Spinal cord (tissue), 10 donors: ENCODE measurements around the gene CD2. TPM values are rescaled to one million over a fixed set of nuclear protein-coding genes. Genes with fewer than 3 reads are reported as not detected.

ENCODE experiments used
- DNase-seq, 6 donors: peaks; one replicate each; pipeline versions ENCODE4 v3.0.0 to v3.0.0-alpha.2; 2013 to 2015; ENCODE audit warnings: low spot score in 6 of 6, low read depth in 4 of 6
- H3K27ac ChIP-seq: one replicate; pipeline ENCODE4 v1.5.1; 2013; ENCODE audit warnings: low read depth, low read length, control low read depth
- H3K27me3 ChIP-seq: one replicate; pipeline ENCODE4 v1.6.1; 2013; ENCODE audit warnings: low read length; ENCODE audit not compliant: control insufficient read depth, insufficient read depth
- H3K36me3 ChIP-seq: one replicate; pipeline ENCODE4 v1.6.1; 2013; ENCODE audit warnings: low read length; ENCODE audit not compliant: control insufficient read depth, insufficient read depth
- H3K4me1 ChIP-seq: one replicate; pipeline ENCODE4 v1.6.1; 2013; ENCODE audit warnings: low read length; ENCODE audit not compliant: control insufficient read depth, insufficient read depth
- H3K4me3 ChIP-seq: one replicate; pipeline ENCODE4 v1.5.1; 2013; ENCODE audit warnings: low read depth, low read length, control low read depth
- H3K9me3 ChIP-seq: one replicate; pipeline ENCODE4 v1.6.1; 2013; ENCODE audit warnings: low read length; ENCODE audit not compliant: control insufficient read depth, insufficient read depth
- WGBS: methylation state at CpG from one replicate; pipeline ENCODE4 v1.1.5; 2013; ENCODE audit warnings: missing lambda C conversion rate; ENCODE audit not compliant: insufficient coverage; 5-methylcytosine and 5-hydroxymethylcytosine counted together
- polyA plus RNA-seq, 2 donors: library from polyadenylated mRNA; unstranded; fragments of 120-200 nt; gene quantifications; one replicate each; pipeline ENCODE4 v1.2.1, GENCODE V29; 2013; ENCODE audit not compliant: insufficient read length in 2 of 2
- total RNA-seq, 2 donors: library from RNA; depleted of rRNA in 1 of 2; stranded (reverse); fragments of 120-200 nt in 1 of 2; fragments of >200 nt in 1 of 2; gene quantifications; one replicate each; pipeline versions ENCODE4 v1.2.3 to v1.2.4, GENCODE V29; 2013 to 2014
- donor health status: healthy.

CD2 gene
- total and polyA plus RNA-seq, 4 donors = not detected

DNA sequence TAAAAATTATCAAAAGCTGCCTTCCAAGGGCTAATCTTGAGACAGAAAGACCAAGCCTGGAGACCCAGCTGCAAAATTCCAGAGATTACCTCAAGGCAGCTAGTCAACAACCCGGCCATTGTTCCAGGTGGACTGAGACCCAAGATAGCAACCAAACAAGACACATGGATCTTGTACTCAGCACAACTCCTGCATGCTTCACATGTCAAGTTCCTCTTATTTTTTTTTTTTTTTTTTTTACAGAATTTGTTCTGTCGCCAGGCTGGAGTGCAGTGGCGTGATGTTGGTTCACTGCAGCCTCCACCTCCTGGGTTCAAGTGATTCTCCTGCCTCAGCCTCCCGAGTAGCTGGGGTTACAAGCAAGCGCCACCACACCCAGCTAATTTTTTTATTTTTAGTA is 40.1 kb downstream of the CD2 start:
- H3K27ac ChIP-seq = no peak overlapping the region
- WGBS = 75% methylated on average over 1 of the region's 5 CpGs

DNA sequence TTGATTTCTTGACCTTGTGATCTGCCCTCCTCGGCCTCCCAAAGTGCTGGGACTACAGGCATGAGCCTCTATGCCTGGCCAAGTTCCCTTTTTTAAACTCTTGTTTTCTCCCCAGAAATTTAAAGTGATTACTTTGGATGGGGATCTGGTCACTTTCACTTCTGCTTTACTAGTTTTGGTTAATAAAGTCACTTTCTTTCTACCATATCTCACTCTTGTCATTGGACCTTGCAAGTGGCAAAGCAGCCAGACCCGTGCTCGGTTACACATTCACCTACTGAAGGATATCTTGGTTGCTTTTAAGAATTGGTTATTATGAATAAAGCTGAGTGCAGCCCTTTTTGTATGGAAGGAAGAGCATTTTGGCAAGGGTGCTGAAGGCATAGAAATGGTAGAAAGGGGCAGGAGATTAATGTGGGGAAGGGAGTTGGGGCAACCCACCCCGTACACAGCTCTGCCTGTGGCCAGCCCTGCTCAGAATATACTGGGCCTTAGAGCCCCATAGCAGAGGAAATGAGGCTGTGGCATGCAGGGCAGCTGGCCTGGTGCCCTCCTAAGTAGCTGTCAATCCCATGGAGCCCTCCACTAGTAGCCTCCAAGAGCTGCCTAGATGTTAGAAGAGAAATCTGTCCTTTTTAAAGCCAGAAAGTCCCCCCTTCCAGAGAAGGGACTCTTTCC is 40.7 kb downstream of the CD2 start:
- no peak for DNase-seq
- WGBS = 81% methylated on average over 4 of the region's 4 CpGs
- H3K4me1 ChIP-seq = peaks cover 8% of the 10 kb centered on the region
- H3K4me3 ChIP-seq = no peak overlapping the region
- no peaks in the 10 kb centered on the region for H3K27me3 ChIP-seq
- no peaks in the 10 kb centered on the region for H3K9me3 ChIP-seq
- no peak overlapping the region for H3K27ac ChIP-seq
- no peaks in the 10 kb centered on the region for H3K36me3 ChIP-seq

More for the DNA sequence above, 40.1 kb downstream of the CD2 start:
- Histone ChIP-seq H3K36me3 (no peaks in the 10 kb centered on the region), H3K9me3 (no peaks in the 10 kb centered on the region), H3K27me3 (no peaks in the 10 kb centered on the region), H3K4me3 (no peak overlapping the region), H3K4me1 (peaks cover 8% of the 10 kb centered on the region)
- DNase-seq = no peak

DNA sequence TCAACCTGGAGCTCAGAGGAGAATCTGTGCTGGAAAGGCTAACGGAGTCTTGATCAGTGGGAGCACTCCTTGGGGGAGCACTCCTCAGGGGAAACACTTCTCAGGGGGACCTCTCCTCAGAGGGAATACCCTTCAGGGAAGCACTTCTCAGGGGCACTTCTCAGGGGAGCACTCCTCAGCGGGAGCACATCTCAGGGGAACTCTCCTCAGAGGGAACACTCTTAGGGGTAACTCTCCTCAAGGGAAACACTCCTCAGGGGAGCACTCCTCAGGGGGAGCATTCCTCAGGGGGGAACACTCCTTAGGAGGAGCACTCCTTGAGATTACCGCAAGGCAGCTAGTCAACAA is 41.2 kb downstream of the CD2 start:
- Histone ChIP-seq H3K4me1 (peaks cover 8% of the 10 kb centered on the region), H3K9me3 (no peaks in the 10 kb centered on the region), H3K27ac (no peak overlapping the region), H3K36me3 (no peaks in the 10 kb centered on the region), H3K27me3 (no peaks in the 10 kb centered on the region), H3K4me3 (no peak overlapping the region)
- no peak for DNase-seq
- WGBS = 100% methylated on average over 3 of the region's 3 CpGs

DNA sequence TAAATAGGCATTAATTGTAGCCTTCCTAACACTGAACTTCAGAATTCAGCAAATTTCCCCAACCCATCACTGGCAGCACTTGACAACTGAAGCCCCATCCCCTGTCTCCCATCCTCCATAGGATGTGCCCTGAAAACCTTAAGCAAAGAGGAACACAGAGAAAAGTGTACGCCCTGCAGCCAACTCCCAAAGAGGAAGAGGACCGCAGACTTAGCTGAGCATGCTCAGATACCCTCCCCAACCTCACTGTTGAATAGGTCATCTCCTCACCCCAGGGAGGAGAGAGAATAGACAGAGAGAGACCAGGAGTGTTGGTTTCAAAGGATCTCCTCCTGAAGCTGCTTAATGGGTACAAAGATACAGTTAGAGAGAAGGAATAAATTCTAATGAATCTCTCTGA is 50.5 kb downstream of the CD2 start:
- no CpG with 5 or more reads among the region's 2 CpGs for WGBS

DNA sequence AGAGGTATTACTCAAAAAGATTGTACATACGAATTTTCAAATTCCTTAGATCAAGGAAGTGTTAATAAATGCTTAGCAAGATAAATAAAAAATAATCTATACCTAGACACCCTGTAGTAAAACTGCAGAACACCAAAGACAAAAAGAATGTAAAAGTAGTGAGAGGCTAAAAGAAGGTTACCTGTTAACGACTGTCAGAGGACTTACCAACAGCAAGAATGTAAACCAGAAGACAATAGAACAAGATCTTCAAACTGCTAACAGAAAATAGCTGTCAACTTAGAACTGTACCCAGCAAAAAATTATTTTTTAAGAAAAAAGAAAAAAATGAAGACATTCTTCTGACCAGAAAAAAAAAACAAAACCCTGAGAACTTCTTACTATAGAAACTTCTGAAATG is 51.2 kb downstream of the CD2 start:
- no peak for DNase-seq
- H3K27ac ChIP-seq = no peak overlapping the region

More for the DNA sequence above, 50.5 kb downstream of the CD2 start:
- no peak for DNase-seq
- H3K4me3 ChIP-seq = no peak overlapping the region
- H3K27ac ChIP-seq = no peak overlapping the region
- no peaks in the 10 kb centered on the region for H3K9me3 ChIP-seq
- no peaks in the 10 kb centered on the region for H3K27me3 ChIP-seq
- H3K36me3 ChIP-seq = no peaks in the 10 kb centered on the region
- no peaks in the 10 kb centered on the region for H3K4me1 ChIP-seq

DNA sequence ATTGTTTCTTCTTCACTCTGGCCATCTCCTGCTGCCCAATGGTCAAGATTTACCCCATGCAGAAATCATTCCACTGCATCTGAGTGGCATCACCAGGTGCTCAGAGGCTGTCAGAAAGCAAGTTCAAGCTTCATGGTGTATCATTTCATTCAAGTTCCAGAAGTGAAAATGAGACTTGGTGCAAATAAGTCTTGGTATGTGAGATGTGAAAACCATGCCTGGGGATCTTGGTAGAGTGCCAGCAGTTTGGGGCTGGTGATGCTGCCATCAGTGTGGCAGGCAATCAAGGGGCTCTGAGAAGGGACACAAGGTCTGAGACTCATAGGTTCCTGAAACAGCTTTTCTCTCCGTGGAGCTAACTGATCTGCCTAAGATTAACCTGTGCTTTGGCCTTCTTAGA is 52.0 kb downstream of the CD2 start:
- Histone ChIP-seq H3K27ac (no peak overlapping the region), H3K36me3 (no peaks in the 10 kb centered on the region), H3K4me1 (no peaks in the 10 kb centered on the region), H3K9me3 (no peaks in the 10 kb centered on the region), H3K4me3 (no peak overlapping the region), H3K27me3 (no peaks in the 10 kb centered on the region)
- WGBS = 70% methylated on average over 1 of the region's 1 CpG
- no peak for DNase-seq

More for the DNA sequence above, 51.2 kb downstream of the CD2 start:
- whole genome bisulfite sequencing = no CpG with 5 or more reads among the region's 2 CpGs
- Histone ChIP-seq H3K36me3 (no peaks in the 10 kb centered on the region), H3K9me3 (no peaks in the 10 kb centered on the region), H3K4me1 (no peaks in the 10 kb centered on the region), H3K4me3 (no peak overlapping the region), H3K27me3 (no peaks in the 10 kb centered on the region)

DNA sequence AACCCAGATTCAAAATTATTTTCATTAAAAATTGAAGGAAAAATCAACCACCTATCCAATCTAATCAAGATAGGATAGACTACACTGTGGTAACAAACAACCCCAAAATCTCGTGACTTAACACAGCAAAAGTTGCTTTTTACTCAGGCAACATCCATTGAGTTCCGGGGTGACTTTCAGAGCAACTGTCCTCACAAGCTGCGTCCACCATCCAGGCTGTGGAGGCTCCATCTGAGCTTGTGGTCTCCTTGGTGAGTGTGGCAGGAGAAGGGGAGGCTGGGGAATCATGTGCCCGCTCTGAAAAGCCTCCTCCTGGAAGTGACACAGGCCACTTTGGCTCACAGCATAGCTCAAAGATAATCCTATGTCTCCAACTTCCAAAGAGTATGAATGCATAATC is 52.4 kb downstream of the CD2 start:
- Histone ChIP-seq H3K27ac (no peak overlapping the region), H3K4me1 (no peaks in the 10 kb centered on the region), H3K36me3 (no peaks in the 10 kb centered on the region), H3K9me3 (no peaks in the 10 kb centered on the region), H3K4me3 (no peak overlapping the region), H3K27me3 (no peaks in the 10 kb centered on the region)
- no CpG with 5 or more reads among the region's 4 CpGs for WGBS
- no peak for DNase-seq

DNA sequence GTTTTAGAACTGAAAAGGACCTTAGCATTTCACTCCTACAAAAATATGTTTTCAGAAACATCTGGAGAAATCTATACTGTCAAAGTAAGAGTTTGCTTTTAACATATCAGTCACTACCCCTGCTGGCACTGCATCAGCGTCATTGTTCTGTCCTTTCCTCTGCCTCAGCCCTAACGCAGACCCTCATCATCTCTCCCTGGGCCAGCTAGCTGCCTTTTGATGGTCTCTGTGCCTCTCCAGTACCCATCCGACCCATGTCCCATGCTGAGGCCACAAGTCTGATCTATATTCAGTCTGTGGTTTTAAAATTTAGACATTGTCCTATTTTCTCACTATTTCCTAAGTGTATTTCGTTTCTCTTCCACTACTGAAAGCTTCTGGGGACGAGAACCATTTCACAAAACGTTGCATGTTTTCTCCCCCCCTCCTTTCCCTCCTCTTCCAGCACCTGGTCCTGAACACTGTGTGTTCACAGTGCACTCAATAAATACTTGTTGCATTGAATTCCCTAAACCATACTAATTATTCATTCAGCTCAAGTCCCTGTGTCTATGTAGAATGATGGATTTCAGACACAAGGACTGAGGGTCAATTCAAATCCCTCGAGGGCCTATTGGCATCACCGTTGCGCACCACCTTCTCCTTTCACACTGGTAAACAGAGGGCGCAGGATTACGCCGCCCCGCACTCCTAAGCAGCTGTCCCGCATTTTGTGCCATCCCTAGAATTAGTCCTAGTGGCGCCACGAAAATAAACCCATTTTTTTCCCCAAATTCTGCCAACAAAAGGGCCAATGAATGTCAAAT is 53.4 kb downstream of the CD2 start:
- Histone ChIP-seq H3K27me3 (no peaks in the 10 kb centered on the region), H3K4me3 (no peak overlapping the region), H3K36me3 (no peaks in the 10 kb centered on the region), H3K4me1 (no peaks in the 10 kb centered on the region), H3K27ac (no peak overlapping the region), H3K9me3 (no peaks in the 10 kb centered on the region)
- DNase-seq = peak in 2 of 6 donors; percentile 61 to 74
- WGBS = 37% methylated on average over 15 of the region's 16 CpGs

DNA sequence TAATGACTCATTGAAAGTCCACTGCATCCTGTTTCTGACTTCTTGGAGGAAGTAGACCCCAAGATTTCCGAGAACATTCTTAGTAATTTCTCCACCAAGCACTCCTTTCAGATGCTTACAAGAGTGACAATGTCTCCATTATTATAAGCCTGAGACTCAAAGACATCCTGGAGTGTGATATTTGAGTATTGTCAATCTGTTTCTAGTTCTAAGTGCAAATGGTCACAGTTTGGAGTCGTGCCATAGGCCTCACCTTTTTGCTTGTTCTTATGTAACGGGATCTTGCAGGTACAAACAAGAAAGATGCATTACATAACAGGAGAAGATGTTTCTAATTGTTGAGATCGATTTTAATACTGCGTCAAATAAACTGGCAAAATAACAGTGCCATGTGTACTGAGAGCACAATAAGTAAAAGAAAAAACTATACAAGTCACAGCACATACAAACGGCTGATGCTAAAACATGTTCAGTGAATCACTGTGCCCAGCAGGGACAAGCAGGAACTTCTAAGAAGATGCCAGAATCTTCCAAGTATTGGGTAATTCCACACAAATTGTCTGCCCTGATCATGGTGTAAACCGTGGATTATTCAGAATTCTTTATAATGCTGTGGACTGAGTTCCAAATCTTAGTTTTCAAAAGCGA is 54.1 kb downstream of the CD2 start:
- no peak overlapping the region for H3K27ac ChIP-seq
- no peaks in the 10 kb centered on the region for H3K9me3 ChIP-seq
- no peak overlapping the region for H3K4me3 ChIP-seq
- no peaks in the 10 kb centered on the region for H3K27me3 ChIP-seq
- H3K4me1 ChIP-seq = no peaks in the 10 kb centered on the region
- no peaks in the 10 kb centered on the region for H3K36me3 ChIP-seq
- WGBS = 74% methylated on average over 4 of the region's 8 CpGs
- DNase-seq = no peak
